GM19463 (cell line): ENCODE data around the gene LILRA5.
"Not testable (repeated sequence)": the region's sequence is repeated elsewhere in the genome, so short reads cannot be mapped to it uniquely, and the experiment has no call there.

Experiments
- ATAC-seq: cut with Tn5 transposase; IDR thresholded peaks from one replicate; pipeline ENCODE4 v1.9.1; 2021; ENCODE audit warnings: mild to moderate bottlenecking, moderate library complexity; ENCODE audit not compliant: unreplicated experiment

Gene LILRA5

GRCh38 chr19:54307389-54308020, 5.5 kb downstream of the LILRA5 start:
- no peak for ATAC-seq

DNA sequence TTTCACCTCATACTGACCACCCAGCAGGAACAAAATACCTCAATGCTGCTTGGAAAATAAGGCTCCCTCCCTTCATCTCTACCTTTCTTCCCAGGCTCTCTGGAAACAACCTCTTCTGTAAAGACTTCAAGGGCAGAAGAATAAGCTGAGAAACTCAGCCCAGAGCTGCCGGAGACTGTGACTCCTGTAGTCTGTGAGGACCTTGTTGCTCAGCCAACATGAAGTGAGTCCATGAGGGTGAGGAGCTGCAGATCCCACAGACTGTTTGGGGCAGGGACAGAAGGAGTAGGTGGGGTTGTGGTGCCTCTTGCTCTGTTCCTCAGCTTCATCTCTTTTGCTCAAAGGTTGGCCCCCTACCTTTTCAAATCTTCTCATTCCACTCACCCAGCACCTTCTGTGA, 7.8 kb downstream of the LILRA5 start:
- no peak for ATAC-seq

DNA sequence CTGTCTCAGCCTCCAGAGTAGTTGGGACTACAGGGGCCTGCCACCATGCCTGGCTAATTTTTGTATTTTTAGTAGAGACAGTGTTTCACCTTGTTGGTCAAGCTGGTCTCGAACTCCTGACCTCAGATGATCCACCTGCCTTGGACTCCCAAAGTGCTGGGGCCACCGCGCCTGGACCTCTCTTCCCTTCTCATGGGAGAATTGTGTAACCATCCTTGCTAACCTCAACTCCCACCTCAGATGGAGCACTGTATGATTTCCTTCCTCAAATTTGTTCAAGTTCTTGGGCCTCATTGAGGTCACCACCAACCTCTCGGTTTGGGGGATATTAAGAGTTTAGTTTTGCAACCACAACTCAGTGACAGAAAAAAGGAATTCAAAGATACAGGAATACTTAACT, 10.7 kb downstream of the LILRA5 start:
- ATAC-seq, result no peak

DNA sequence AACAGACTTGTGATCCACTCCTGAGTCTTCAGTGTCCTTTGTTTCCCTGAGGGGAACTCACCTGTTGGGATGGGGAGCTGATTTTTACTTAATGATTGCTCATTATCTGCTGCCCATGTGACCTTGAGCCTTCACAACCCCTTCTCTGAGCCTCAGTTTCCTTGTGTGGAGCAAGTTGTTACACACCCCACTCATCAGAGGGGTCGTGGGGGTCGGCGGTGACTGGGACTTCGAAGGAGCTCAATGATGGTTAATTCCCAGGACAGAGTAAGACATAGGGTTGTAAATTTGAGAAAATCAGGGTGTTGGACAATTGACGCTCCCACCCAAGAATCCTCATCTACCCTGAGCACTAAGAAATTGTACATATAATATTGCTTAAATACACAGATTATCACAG, 13.5 kb downstream of the LILRA5 start:
- no peak for ATAC-seq

- ATAC-seq, result no peak
These were observed 13.9 kb downstream of the LILRA5 start for GRCh38 chr19:54299126-54299498.

GRCh38 chr19:54298357-54299125, 14.4 kb downstream of the LILRA5 start:
- ATAC-seq, result no peak

- ATAC-seq, result no peak
These were observed 15.1 kb downstream of the LILRA5 start for GRCh38 chr19:54297759-54298305.

DNA sequence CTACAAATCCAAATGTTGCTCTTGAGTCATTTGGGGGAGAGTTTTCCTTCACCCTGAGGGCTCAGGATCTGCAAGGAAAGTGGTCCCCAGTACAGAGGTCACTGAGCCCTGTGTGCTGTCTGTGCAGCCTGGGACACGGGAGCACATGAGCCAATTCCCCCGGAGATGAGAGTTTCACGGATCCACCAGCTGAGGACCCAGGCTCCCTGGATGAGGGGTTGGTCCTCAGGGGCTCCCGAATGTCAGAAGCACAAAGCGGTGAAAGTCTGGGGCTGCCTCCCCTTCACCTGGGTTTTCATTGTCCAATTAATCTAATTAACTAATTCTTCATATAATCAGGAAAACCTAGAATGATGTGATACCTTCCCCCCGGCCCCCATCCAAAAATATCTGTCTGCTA, 18.4 kb downstream of the LILRA5 start:
- ATAC-seq, result no peak

DNA sequence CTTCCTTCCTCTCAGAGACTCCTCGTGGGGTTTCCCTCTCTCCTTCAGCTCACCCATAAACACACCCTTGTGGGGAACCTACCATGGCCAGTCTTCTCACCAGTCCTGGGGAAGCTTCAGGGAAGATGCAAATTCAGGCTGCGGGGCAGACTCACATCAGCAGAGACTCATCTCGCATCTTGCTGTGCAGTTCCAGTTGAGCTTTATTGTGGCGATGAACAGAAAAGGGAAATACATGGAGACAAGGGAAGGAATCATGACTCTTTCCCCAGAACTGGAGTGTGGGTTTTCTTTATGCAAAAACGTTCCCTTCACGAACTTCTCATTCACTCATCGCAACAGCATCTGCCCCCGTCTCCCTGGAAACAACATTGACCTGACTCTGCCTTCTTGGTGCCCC, 23.8 kb downstream of the LILRA5 start:
- ATAC-seq, result not testable (repeated sequence)

DNA sequence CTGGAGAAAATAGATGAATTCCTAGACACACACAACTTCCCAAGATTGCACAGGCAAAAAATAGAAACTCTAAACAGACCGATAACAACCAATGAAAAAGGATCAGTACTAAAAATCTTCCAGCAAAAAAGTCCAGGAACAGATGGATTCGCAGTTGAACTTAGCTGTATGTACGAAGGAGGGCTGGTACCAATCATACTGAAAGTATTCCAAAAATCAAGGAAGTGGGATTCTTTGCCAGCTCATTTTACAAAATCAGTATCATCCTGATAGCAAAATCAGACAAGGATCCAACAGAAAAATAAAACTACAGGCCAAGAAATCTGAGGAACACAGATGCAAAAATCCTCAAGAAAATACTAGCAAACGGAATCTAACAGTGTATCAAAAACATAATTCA, 25.5 kb downstream of the LILRA5 start:
- no peak for ATAC-seq

GRCh38 chr19:54286283-54286682, 26.7 kb downstream of the LILRA5 start:
- ATAC-seq, result not testable (repeated sequence)

GRCh38 chr19:54285427-54286056, 27.4 kb downstream of the LILRA5 start:
- peak; percentile 39 for ATAC-seq

DNA sequence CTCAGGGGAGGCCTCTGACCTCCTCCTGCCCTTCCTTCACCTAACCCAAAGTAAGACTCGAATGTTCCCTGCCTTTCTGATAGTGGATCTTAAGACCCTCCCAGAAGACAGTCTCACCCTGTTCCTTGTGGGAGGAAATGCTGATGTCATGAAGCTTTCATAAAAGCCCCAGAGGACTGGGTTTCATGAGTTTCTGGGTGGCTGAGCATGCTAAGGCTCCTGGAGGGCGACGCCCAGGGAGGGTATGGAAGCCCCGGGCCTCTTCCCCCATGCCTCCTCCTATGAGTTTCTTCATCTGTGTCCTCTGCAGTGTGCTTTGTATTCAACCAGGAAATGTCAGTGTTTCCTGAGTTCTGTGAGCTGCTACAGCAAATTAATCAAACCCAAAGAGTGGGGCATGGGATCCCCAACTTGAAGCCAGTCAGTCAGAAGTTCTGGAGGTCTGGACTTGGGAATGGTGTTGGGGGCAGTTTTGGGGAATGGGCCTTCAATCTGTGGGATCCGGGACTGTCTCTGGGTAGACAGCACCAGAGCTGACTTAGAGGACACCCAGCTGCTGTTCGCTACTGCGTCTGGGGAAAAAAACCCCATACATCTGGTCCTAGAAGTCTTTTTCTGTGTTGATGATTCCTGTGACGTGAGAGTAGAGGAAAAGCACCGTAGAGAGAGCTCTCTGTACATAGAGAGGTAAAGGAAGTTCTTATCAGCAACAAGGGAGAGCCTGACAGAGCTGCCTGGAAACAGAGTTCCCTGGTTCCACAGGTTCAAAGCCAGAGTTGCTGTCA, 30.1 kb downstream of the LILRA5 start:
- no peak for ATAC-seq

DNA sequence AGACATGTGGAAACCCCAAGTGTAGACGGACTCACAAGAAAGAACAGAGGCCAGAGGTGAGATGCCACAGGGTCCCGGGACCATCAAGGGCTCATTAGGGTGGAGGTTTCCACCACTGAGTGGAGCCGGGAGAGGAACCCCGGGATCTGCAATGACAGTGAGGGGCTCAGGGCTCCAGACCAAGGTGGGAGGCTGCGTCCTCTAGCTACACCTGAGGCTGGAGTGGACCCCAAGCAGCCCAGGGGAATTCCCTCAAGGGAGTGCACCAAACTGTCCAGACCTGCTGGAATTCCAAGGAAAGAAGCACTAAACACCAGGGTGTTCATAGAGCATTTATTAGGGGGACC, 31.3 kb downstream of the LILRA5 start:
- not testable (repeated sequence) for ATAC-seq

DNA sequence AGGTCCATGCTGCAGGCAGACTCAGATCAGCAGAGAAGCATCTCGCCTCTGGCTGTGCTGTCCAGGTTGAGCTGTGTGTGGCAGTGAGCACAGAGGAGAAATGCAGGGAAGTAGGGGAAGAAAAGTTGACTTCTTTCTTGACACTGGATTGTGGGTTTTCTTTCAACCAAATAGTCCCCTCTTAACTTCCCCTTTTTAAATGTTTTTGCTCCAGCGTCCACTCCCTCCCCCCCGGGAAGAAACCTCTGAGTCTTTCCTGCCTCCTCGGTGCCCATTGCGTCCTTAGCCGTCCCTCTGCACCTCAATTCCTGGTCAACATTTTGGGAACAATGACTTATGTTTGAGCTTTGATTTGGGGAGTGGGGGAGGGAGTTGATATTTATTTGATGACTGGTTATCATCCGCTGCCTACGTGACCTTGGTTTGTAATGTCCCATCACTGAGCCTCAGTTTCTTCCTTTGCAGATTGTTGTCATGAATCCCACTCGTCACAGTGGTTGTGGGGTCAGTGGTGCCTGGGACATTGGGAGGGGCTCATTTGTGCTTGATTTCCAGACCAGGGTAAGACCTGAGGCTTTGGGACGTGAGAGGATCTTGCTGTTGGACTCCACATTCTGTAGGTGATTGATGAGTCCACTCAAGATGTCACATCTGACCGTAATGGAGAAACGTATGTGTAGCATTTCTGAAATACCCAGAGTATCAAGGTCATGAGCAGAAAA, 31.8 kb downstream of the LILRA5 start, which contains the start of gene LILRB2:
Gene LILRB2 (minus strand): TSS at position 104 of the 722 bp plus-strand sequence. CDS start 614 bp downstream, outside the sequence.
- no peak for ATAC-seq

DNA sequence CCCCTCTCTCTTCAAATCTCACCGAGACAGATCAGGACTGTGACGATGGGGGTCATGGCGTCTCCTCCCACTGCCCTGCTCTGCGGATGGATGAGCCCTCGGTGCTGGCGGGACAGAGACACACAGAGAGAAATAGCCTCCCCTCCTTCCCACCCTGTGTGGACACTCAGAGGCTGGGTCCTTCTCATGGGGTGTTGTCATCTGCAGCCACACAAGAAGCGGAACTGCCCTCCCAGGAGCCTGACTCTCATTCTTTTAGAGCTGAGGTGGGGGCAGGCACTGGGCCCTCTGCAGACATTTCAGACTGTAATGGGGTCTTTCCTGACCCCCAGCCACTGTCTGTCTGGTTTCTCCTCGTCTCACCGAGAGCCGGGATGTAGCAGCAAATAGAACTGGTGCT, 32.5 kb downstream of the LILRA5 start:
- not testable (repeated sequence) for ATAC-seq

- ATAC-seq, result not testable (repeated sequence)
These were observed 32.9 kb downstream of the LILRA5 start for GRCh38 chr19:54280025-54280424.

DNA sequence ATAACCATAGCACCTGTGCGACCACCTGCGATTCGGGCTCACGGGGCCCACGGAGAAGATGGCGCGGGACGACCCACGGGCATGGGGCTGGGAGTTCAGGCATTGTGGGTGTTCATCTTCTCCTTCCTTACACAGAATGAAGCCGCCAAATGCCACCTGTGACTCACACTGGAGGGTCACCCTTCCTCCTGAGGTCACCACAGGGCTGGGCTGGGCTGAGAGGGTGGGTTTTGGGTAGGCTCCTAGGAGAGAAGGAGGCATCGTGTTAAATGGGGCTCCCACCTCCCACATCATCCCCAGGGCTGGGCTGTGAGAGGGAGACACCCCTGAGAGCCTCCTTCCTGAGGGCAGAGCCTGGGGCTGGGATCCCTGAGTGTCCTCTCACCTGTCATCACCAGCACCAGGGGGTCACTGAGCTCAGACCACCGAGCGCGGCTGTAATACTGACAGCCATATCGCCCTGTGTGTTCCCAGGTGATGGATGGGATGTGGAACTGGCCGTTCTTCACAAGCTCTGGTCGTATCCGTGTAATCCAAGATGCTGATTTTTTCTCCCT, 33.5 kb downstream of the LILRA5 start:
- no peak for ATAC-seq

- not testable (repeated sequence) for ATAC-seq
These were observed 34.3 kb downstream of the LILRA5 start for GRCh38 chr19:54278571-54279195.

- not testable (repeated sequence) for ATAC-seq
These were observed 34.9 kb downstream of the LILRA5 start for GRCh38 chr19:54278056-54278455.
